NCI-H2196 (cell line): ENCODE results near the gene DAPK2.
"Not testable (repeated sequence)": the region's sequence is repeated elsewhere in the genome, so short reads cannot be mapped to it uniquely, and the experiment has no call there.

ENCODE experiments used
- DNase-seq: peaks from one replicate; lab custom pipeline; 2025; ENCODE audit not compliant: unreplicated experiment; lab: John Stamatoyannopoulos, UW

DAPK2 gene

DNA sequence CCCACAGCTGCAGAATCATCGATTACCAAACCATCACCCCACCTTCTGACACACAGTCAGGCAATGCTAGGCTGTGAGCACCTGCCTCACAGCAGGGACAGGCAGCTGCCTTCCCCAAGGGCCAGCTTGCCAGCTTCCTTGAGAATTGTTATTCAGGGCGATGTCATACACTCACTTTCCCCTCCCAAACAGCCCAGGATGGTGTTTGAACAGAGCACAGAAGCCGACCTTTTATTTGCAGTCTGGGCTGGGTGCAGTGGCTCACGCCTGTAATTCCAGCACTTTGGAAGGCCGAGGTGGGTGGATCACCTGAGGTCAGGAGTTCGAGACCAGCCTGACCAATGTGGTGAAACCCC is 128.0 kb downstream of the DAPK2 start:
- DNase-seq = peak; percentile 35

- no peak for DNase-seq
These were observed 128.5 kb downstream of the DAPK2 start for GRCh38 chr15:63917588-63918316.

DNA sequence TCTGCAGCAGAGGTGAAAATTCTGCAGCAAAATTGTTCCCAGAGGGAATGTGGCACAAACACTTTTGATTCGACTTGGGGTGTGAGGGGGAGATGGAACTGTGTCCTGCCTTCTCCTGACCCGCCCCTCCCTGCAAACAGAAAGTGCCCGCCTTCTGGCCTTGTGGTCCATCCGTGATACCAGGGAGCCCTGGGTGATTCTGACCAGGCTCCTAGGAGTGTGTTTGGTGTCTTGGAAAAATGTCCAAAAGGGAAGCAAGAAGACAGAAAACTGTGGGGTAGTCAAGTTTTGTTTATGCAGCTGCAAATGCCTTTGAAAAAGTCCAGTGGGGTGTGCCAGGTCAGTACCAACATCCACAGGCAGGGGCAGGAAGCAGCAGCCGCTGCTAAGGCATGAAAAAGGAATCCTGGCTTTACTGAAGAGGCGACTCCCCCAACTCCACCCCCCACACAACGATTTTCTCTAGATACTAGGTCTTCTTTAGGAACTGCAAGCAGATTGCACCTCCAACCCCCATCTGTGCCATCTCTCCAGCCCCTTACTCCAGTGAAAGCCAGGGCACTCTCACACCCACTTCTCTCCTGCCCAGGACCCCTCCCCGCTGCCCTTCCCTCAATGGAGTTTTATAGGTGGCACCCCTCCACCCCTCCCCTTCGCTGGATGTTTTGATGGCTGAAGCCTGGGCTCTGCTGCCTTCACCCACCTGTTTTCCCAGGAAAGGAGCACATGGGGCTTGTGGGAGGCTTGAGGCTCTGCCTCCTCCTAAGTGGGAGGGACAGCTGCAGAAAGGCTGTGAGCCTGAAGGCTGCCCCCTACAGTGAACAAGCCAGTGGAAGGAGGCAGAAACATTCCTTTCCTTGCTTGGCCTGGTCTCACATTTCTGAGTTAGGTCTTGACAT is 130.2 kb downstream of the DAPK2 start:
- no peak for DNase-seq

- DNase-seq = no peak
These were observed 130.9 kb downstream of the DAPK2 start for GRCh38 chr15:63915209-63915872.

GRCh38 chr15:63913786-63914315 is 132.4 kb downstream of the DAPK2 start:
- DNase-seq = no peak

- no peak for DNase-seq
These were observed 132.9 kb downstream of the DAPK2 start for GRCh38 chr15:63913336-63913735.

GRCh38 chr15:63912061-63912615 is 134.1 kb downstream of the DAPK2 start:
- DNase-seq = no peak

DNA sequence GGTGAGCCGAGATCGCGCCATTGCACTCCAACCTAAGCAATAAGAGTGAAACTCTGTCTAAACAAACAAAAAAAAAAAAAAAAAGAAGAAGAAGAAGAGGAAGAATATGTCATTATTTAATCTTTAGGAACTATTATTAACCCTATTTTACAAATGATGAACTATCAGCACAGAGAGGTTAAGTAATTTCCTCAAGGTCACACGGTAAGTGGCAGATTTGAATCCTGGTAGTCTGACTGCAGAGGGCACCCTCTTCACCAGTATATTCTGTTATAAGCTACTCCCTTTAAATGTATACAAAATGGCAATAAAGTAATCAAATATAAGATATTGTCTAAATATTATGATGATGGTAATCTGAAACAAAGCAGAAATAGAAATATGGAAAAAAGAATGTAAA is 135.1 kb downstream of the DAPK2 start:
- DNase-seq = no peak

DNA sequence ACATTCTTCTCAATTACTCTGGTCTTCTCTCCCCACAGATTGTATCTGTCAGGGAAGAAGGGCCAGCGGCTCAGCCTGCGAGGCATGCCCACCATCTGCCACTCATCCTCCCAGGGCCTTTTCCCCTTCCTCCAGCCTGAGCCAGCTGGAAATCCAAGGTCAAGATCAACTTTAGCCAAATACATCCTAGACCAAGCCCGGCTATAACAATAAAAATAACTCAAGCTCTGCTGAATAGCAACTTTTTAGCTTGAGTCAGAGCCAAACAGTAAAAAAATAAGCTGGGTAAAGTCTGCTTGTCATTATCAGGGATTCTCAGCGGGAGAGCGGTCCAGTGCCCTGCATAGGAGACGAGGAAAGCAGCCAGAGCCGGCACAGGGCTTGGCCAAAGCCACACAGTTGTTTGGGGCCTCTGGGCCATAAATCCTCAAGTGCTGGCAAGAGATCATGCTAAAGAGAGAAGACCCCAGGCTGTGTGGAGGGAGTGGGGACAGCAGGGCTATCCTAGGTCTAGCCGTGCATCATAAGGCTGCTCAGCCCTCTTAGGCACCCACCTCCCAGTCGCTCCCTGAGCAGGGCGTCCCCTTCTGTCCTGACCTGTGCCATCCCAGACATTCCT is 136.4 kb downstream of the DAPK2 start:
- no peak for DNase-seq

GRCh38 chr15:63908991-63909390 is 137.3 kb downstream of the DAPK2 start:
- DNase-seq = no peak

- DNase-seq = no peak
These were observed 138.0 kb downstream of the DAPK2 start for GRCh38 chr15:63908281-63908680.

DNA sequence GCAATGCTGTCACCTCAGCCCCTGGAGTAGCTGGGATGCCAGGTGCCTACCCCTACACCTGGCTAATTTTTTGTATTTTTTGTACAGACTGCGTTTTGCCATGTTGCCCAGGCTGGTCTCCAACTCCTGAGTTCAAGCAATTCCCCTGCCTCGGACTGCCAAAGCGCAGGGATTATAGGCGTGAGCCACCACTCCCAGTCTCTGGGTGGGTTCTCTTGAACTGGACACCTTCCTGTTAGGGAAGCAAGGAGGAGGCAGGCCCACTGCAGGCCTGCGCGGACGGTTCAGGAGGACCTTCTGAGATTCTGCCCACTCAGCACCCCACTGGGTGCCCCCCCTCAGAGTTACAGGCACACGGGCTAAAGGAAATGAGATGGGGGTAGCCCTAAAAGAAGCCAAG is 138.8 kb downstream of the DAPK2 start:
- DNase-seq = no peak

GRCh38 chr15:63906266-63906584 is 140.1 kb downstream of the DAPK2 start:
- DNase-seq = no peak

GRCh38 chr15:63905558-63906265 is 140.6 kb downstream of the DAPK2 start:
- no peak for DNase-seq

GRCh38 chr15:63905131-63905530 is 141.2 kb downstream of the DAPK2 start:
- DNase-seq = no peak

GRCh38 chr15:63904042-63904441 is 142.2 kb downstream of the DAPK2 start:
- no peak for DNase-seq

- DNase-seq = no peak
These were observed 143.6 kb downstream of the DAPK2 start for GRCh38 chr15:63902671-63903035.

DNA sequence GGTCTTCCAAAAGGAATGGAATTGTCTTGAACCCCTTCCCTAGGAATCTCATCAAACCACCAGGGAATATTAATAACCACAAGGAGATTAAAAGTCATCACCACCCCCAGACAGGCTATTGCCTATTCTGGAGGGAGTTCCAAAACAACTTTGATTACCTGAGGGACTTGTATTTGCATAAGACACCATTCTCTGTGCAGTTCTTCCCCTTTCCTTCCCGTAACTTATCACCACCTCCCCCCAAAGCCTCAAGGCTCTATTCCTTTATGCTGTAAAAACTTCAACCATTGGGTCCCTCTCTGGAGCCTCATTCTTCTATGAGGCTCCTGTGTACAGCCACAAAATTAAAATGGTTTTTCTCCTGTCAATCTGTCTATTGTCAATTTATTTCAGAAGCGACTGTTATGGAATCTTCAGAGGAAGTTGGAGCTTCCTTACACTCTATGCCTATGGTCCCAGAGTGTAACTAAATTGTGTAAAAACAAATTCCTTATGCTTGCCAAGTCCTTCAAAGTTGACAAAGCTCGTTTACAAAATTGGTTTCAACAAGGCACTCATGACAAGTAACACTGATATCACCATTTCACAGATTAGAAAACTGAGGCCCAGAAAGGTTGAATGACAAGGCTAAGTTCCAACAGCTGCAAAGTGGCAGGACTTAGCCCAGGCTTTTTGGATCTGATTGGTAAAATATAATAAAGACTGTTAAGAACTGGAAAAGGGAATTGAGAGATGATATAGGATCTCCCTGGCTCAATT is 144.2 kb downstream of the DAPK2 start:
- no peak for DNase-seq

- no peak for DNase-seq
These were observed 146.0 kb downstream of the DAPK2 start for GRCh38 chr15:63900306-63900705.

DNA sequence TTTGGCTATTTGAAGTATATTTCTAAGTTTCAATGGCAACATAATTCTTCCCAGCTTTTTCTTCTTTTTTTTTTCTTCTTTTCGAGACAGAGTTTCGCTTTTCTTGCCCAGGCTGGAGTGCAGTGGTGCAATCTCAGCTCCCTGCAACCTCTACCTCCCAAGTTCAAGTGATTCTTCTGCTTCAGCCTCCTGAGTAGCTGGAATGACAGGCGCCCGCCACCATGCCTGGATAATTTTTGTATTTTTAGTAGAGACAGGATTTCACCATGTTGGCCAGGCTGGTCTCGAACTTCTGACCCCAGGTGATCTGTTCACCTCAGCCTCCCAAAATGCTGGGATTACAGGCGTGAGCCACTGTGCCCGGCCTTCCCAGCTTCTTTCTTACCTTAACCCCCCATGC is 146.7 kb downstream of the DAPK2 start:
- DNase-seq = not testable (repeated sequence)
